ENCODE measurements around the gene HEXIM1. TPM values are rescaled to one million over a fixed set of nuclear protein-coding genes. Genes with fewer than 3 reads are reported as not detected.

Gene HEXIM1
- total RNA-seq, 4 donors from 2014 or later: 22.2 to 35.2 (median 29.7) TPM

DNA sequence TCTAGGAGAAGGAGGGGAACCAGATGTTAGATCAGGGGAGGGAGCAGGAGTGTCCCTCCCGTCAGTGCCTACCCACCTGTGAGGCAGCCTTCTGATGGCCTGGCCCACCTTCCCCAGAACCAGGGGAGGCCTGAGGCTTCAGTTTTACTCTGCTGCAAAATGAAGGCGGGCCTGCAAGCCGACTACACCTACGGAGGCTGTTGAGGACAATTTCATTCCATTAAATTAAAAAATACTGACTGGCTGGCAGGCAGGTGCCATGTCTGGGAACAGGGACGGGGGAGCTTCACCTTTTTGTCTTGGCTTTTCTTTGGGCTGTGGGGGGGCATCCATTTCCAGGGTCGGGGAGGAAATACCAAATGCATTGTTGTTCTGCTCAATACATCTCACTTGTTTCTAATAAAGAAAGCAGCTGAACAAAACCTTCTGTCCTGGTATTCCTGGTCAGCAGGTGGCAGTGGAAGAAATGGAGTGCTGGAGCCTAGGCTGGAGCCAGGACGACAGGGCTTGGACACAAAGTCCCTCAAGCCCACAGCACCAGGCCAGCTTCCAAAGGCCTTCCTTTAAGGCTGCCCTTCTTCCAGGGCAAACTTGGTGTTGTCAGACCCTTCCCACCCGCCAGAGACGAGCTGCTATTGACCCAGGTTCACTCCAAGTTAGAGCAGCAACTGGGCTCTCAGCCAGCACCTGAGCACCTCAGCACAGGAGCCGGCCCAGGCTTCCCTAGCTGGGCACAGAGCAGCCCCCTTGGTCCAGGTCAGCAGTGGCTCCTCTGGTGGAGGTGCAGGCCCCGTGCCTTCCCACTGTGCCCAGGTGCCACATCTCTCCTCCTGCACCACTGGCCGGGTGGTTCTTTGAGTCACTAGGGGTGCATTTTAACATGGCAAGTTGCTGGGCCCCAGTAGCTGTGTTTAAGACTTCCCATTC lies 39.4 kb upstream of the HEXIM1 start:
- no peak for DNase-seq (ENCODE audit: low spot score in 2 of 2)
- Histone ChIP-seq H3K36me3 (peaks cover 2 to 79% (median 16%) of the 10 kb centered on the region in 3 donors), H3K4me1 (peaks cover 0 to 69% (median 9%) of the 10 kb centered on the region in 4 donors), H3K27ac (peak overlapping the region in 2 of 4 donors; percentile 72 to 79), H3K4me3 (no peak overlapping the region), H3K27me3 (no peaks in the 10 kb centered on the region), H3K9me3 (no peaks in the 10 kb centered on the region)
- no peak for TF ChIP-seq CTCF (IDR thresholded peaks at IDR 0.05)
- no peak for TF ChIP-seq EP300 (IDR thresholded peaks at IDR 0.05)
- TF ChIP-seq POLR2A (IDR thresholded peaks at IDR 0.05): no peak
- WGBS, 2 donors: 73 to 79% methylated on average over 11 to 12 of the region's 12 CpGs

DNA sequence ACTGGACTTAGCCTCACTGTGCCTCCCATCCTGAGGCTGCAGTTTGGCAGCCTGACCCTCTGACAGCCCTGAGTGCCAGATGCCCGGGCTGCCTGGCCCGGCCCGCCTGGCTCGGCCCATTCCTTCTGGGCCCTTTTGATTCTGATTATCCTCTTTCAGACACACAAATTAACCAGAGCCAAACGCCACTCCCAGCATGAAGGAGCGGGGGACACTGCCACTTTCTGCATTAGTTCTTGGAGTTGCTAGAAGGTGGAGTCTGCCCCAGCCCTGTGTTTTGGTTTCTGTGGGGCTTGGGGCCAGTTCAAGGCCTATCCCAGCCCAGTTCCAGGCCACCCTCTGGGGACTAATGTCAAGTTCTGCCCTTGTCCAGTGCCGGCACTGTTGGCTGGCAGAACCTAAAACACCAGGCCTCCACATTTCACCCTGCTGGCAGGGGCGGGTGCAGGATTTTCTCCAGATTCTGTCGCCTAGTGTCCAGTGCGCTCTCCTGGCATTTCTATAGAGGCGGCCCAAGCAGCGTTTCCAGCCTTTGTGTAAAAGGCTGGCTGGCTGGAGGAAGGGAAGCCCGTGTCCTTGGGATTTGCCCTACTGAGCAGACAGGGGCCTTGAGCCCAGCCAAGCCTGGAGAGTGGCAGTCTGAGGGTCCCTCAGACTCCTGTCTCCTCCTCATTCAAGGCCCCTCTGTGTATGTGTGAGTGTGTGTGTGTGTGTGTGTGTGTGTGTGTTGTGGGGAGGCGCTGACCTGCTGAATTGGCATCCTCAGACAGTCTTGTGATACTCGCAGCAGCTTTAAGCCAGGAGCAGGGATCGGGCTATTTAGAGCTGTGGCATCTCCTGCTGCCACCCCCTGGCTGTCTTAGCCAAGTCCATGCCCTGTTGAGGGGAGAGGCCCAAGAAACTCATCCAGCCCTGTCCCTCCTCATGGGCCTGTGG lies 37.3 kb upstream of the HEXIM1 start:
- Histone ChIP-seq H3K4me3 (no peak overlapping the region), H3K9me3 (no peaks in the 10 kb centered on the region), H3K27me3 (no peaks in the 10 kb centered on the region), H3K4me1 (peaks cover 0 to 71% (median 9%) of the 10 kb centered on the region in 4 donors), H3K36me3 (peaks cover 0 to 76% (median 3%) of the 10 kb centered on the region in 3 donors), H3K27ac (peak overlapping the region; percentile 44 to 79 (median 62))
- 42 to 55% methylated on average over 16 of the region's 16 CpGs for WGBS, 2 donors
- TF ChIP-seq EP300 (IDR thresholded peaks at IDR 0.05): no peak
- peak in 1 of 5 experiments; percentile 12 for TF ChIP-seq CTCF (IDR thresholded peaks at IDR 0.05)
- no peak for DNase-seq (ENCODE audit: low spot score in 2 of 2)

DNA sequence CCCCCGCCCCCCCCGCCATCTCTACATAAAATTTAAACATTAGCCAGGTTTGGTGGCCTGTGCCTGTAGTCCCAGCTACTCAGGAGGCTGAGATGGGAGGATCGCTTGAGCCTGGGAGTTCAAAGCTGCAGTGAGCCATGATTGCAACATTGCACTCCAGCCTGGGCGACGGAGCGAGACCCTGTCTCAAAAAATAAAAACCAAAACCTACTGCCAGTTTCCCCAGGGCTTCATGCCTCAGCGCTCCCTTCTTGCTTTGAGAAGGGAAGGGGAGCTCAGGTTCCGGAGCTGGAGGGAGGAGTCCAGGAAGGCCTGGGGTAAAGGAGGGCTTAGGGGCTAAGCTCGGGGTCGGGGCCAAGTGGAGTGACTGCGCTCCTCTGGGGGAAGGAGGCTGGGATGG lies 36.4 kb upstream of the HEXIM1 start:
- DNase-seq (ENCODE audit: low spot score in 2 of 2): no peak
- peak overlapping the region; percentile 44 to 79 (median 62) for H3K27ac ChIP-seq
- H3K4me3 ChIP-seq: no peak overlapping the region
- no peak for TF ChIP-seq CTCF (IDR thresholded peaks at IDR 0.05)
- no peak for TF ChIP-seq POLR2A (IDR thresholded peaks at IDR 0.05)
- no peak for TF ChIP-seq EP300 (IDR thresholded peaks at IDR 0.05)
- peaks cover 0 to 76% (median 3%) of the 10 kb centered on the region in 3 donors for H3K36me3 ChIP-seq
- no peaks in the 10 kb centered on the region for H3K9me3 ChIP-seq
- 92 to 94% methylated on average over 11 of the region's 11 CpGs for WGBS, 2 donors
- H3K4me1 ChIP-seq: peaks cover 0 to 62% (median 9%) of the 10 kb centered on the region in 4 donors
- H3K27me3 ChIP-seq: no peaks in the 10 kb centered on the region

DNA sequence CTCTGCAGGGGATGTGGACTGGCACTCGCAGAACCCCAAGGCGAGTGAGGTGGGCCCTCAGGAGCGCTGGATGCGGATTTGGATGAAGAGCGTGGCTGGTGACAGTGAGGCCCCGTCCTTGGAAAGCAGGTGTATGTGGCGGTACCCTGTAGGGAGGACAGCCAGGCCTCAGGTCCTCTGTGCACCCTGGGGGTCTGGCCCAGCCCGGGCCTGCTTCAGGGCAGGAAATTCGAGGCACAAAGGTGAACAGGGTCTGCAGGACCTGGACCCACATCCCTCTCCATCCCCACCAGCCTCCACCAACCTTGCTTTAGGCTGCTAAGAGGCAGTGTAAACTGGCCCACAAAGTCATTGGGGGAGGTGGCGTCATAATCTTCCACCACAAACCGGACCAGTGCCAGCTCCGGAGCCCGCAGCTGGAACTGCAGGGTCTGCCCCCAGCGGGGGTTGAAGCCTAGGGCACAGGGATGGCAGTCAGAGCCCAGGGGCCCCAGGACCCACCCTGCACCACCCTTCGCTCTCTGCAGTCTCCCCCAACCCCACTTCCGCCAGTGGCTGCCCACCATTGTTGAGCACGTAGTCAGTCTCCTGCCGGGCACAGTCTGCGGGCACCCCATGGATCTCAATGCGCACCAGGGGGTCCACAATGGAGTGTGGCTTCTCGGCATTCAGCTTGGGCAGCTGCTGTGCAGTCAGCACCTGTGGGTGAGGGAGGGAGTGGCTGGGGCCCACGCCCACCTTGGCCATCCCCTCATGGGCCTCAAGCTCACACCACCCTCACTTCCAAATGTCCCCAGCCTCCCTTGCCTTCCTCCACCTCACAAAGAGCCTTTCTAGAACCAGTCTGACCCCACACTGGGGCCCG lies 35.5 kb upstream of the HEXIM1 start:
- peaks cover 0 to 76% (median 3%) of the 10 kb centered on the region in 3 donors for H3K36me3 ChIP-seq
- peaks cover 0 to 52% (median 6%) of the 10 kb centered on the region in 4 donors for H3K4me1 ChIP-seq
- WGBS, 2 donors: 90 to 94% methylated on average over 19 to 22 of the region's 23 CpGs
- no peaks in the 10 kb centered on the region for H3K27me3 ChIP-seq
- TF ChIP-seq POLR2A (IDR thresholded peaks at IDR 0.05): no peak
- no peak for TF ChIP-seq CTCF (IDR thresholded peaks at IDR 0.05)
- no peak for TF ChIP-seq EP300 (IDR thresholded peaks at IDR 0.05)
- no peak for DNase-seq (ENCODE audit: low spot score in 2 of 2)
- peak overlapping the region in 2 of 4 donors; percentile 79 for H3K27ac ChIP-seq
- H3K9me3 ChIP-seq: no peaks in the 10 kb centered on the region
- no peak overlapping the region for H3K4me3 ChIP-seq

All from tibial nerve (tissue), 4 donors.